Measurements from ENCODE around the gene GNB2. TPM values are rescaled to one million over a fixed set of nuclear protein-coding genes. Genes with fewer than 3 reads are reported as not detected.

The GNB2 gene
- total and polyA plus RNA-seq, 2 of the 13 experiments (the other 11 are each of a cell fraction or from before 2014, with no cell fraction given): 48.3 to 67.1 TPM

DNA sequence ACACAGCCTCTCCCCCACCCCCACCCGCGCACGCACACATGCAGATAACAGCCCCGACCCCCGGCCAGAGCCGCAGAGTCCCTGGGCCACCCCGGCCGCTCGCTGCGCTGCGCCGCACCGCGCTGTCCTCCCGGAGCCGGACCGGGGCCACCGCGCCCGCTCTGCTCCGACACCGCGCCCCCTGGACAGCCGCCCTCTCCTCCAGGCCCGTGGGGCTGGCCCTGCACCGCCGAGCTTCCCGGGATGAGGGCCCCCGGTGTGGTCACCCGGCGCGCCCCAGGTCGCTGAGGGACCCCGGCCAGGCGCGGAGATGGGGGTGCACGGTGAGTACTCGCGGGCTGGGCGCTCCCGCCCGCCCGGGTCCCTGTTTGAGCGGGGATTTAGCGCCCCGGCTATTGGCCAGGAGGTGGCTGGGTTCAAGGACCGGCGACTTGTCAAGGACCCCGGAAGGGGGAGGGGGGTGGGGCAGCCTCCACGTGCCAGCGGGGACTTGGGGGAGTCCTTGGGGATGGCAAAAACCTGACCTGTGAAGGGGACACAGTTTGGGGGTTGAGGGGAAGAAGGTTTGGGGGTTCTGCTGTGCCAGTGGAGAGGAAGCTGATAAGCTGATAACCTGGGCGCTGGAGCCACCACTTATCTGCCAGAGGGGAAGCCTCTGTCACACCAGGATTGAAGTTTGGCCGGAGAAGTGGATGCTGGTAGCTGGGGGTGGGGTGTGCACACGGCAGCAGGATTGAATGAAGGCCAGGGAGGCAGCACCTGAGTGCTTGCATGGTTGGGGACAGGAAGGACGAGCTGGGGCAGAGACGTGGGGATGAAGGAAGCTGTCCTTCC is 47.3 kb downstream of the GNB2 start (continued):
- TF ChIP-seq U2AF2 (IDR thresholded peaks at IDR 0.05; ENCODE audit: low read depth, low read length) (no peak), CHD2 (IDR thresholded peaks at IDR 0.05; ENCODE audit: low read depth, low read length) (no peak), ZFP36L1 (CRISPR knock-in tag; IDR thresholded peaks at IDR 0.05) (no peak), RARA (CRISPR knock-in tag; IDR thresholded peaks at IDR 0.05) (peak; percentile 58), PAX8 (CRISPR knock-in tag; IDR thresholded peaks at IDR 0.05; ENCODE audit: borderline replicate concordance) (no peak), ZBTB38 (CRISPR knock-in tag; IDR thresholded peaks at IDR 0.05) (peak; percentile 31; the same call in 1 of the 2 replicates), ZNF20 (CRISPR knock-in tag; IDR thresholded peaks at IDR 0.05) (no peak)
- TF ChIP-seq, protein P1, sequence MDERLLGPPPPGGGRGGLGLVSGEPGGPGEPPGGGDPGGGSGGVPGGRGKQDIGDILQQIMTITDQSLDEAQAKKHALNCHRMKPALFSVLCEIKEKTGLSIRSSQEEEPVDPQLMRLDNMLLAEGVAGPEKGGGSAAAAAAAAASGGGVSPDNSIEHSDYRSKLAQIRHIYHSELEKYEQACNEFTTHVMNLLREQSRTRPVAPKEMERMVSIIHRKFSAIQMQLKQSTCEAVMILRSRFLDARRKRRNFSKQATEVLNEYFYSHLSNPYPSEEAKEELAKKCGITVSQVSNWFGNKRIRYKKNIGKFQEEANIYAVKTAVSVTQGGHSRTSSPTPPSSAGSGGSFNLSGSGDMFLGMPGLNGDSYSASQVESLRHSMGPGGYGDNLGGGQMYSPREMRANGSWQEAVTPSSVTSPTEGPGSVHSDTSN (CRISPR knock-in tag; IDR thresholded peaks at IDR 0.05): no peak
- TF ChIP-seq, protein P2, sequence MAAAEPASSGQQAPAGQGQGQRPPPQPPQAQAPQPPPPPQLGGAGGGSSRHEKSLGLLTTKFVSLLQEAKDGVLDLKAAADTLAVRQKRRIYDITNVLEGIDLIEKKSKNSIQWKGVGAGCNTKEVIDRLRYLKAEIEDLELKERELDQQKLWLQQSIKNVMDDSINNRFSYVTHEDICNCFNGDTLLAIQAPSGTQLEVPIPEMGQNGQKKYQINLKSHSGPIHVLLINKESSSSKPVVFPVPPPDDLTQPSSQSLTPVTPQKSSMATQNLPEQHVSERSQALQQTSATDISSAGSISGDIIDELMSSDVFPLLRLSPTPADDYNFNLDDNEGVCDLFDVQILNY (CRISPR knock-in tag; conservative IDR thresholded peaks at IDR 0.05): no peak
- TF ChIP-seq, protein P3, sequence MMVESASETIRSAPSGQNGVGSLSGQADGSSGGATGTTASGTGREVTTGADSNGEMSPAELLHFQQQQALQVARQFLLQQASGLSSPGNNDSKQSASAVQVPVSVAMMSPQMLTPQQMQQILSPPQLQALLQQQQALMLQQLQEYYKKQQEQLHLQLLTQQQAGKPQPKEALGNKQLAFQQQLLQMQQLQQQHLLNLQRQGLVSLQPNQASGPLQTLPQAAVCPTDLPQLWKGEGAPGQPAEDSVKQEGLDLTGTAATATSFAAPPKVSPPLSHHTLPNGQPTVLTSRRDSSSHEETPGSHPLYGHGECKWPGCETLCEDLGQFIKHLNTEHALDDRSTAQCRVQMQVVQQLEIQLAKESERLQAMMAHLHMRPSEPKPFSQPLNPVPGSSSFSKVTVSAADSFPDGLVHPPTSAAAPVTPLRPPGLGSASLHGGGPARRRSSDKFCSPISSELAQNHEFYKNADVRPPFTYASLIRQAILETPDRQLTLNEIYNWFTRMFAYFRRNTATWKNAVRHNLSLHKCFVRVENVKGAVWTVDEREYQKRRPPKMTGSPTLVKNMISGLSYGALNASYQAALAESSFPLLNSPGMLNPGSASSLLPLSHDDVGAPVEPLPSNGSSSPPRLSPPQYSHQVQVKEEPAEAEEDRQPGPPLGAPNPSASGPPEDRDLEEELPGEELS (CRISPR knock-in tag; IDR thresholded peaks at IDR 0.05): peak; percentile 61; the same call in 1 of the 2 replicates
- TF ChIP-seq, protein P4, sequence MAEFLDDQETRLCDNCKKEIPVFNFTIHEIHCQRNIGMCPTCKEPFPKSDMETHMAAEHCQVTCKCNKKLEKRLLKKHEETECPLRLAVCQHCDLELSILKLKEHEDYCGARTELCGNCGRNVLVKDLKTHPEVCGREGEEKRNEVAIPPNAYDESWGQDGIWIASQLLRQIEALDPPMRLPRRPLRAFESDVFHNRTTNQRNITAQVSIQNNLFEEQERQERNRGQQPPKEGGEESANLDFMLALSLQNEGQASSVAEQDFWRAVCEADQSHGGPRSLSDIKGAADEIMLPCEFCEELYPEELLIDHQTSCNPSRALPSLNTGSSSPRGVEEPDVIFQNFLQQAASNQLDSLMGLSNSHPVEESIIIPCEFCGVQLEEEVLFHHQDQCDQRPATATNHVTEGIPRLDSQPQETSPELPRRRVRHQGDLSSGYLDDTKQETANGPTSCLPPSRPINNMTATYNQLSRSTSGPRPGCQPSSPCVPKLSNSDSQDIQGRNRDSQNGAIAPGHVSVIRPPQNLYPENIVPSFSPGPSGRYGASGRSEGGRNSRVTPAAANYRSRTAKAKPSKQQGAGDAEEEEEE (CRISPR knock-in tag; IDR thresholded peaks at IDR 0.05; ENCODE audit: borderline replicate concordance): no peak
- TF ChIP-seq, protein P5, sequence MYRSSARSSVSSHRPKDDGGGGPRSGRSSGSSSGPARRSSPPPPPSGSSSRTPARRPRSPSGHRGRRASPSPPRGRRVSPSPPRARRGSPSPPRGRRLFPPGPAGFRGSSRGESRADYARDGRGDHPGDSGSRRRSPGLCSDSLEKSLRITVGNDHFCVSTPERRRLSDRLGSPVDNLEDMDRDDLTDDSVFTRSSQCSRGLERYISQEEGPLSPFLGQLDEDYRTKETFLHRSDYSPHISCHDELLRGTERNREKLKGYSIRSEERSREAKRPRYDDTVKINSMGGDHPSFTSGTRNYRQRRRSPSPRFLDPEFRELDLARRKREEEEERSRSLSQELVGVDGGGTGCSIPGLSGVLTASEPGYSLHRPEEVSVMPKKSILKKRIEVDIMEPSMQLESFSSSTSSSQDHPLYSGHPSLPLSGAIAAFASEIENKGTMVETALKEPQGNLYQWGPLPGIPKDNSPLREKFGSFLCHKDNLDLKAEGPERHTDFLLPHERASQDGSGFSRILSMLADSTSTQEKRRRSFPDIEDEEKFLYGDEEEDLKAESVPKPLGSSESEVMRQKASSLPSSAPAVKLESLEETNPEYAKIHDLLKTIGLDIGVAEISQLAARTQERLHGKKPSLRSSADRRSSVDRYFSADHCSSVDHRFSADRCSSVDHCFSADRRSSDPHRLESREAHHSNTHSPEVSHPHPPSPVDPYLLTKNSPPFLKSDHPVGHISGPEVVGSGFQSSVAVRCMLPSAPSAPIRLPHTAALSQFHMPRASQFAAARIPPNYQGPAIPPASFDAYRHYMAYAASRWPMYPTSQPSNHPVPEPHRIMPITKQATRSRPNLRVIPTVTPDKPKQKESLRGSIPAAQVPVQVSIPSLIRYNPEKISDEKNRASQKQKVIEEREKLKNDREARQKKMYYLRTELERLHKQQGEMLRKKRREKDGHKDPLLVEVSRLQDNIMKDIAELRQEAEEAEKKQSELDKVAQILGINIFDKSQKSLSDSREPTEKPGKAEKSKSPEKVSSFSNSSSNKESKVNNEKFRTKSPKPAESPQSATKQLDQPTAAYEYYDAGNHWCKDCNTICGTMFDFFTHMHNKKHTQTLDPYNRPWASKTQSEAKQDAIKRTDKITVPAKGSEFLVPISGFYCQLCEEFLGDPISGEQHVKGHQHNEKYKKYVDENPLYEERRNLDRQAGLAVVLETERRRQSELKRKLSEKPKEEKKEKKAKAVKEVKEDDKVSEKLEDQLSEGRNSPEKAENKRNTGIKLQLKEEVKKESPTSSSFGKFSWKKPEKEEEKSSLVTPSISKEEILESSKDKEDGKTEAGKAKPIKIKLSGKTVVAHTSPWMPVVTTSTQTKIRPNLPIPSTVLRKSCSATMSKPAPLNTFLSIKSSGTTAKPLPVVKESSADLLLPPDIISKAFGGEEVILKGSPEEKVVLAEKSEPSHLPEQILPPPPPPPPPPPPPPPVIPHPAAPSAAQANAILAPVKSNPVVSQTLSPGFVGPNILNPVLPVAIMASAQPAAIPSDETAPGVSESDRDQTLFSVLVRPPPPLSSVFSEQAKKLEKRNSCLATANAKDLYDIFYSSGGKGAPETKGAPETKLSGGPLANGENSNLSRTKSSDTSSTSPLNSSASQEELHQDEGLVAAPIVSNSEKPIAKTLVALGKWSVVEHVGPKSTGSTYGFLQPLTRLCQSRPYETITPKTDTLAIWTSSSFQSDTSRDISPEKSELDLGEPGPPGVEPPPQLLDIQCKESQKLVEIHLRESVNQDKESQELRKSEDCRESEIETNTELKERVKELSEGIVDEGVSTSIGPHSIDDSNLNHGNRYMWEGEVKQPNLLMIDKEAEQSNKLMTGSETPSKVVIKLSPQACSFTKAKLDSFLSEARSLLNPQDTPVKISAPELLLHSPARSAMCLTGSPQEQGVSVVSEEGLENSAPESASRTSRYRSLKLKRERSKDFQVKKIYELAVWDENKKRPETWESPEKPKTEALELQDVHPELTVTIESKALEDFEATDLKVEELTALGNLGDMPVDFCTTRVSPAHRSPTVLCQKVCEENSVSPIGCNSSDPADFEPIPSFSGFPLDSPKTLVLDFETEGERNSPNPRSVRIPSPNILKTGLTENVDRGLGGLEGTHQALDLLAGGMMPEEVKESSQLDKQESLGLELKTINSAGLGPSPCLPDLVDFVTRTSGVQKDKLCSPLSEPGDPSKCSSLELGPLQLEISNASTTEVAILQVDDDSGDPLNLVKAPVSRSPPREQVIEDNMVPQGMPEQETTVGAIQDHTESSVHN (CRISPR knock-in tag; IDR thresholded peaks at IDR 0.05): no peak
